Kidney (tissue), 14 donors: Measurements from ENCODE around the gene C1QTNF9. TPM values are rescaled to one million over a fixed set of nuclear protein-coding genes. Genes with fewer than 3 reads are reported as not detected.
"Not testable (repeated sequence)": the region's sequence is repeated elsewhere in the genome, so short reads cannot be mapped to it uniquely, and the experiment has no call there.

Experiments
- DNase-seq, 5 donors: peaks; one replicate each; pipeline ENCODE4 v3.0.0-alpha.2; 2013 to 2020
- FAIRE-seq: peaks from 2 replicates; lab custom pipeline; 2012; peaks lifted over from hg19 to GRCh38; lab: Jason Lieb, UNC
- H3K27ac ChIP-seq, 2 donors: one replicate each; pipeline ENCODE4 v1.7.0; 2013; ENCODE audit warnings: low read depth in 2 of 2, low read length in 2 of 2, inconsistent platforms in 1 of 2
- H3K27me3 ChIP-seq: one replicate; pipeline ENCODE4 v1.7.1; 2013; ENCODE audit warnings: low read length, inconsistent platforms; ENCODE audit not compliant: control insufficient read depth, insufficient read depth
- H3K36me3 ChIP-seq, 3 donors: one replicate each; pipeline versions ENCODE4 v1.7.0 to v1.7.1; 2013; ENCODE audit warnings: low read length in 3 of 3, control low read depth in 1 of 3, inconsistent platforms in 1 of 3; ENCODE audit not compliant: insufficient read depth in 3 of 3, control insufficient read depth in 2 of 3
- H3K4me1 ChIP-seq, 3 donors: one replicate each; pipeline versions ENCODE4 v1.7.0 to v1.7.1; 2013; ENCODE audit warnings: low read length in 3 of 3, inconsistent platforms in 1 of 3, low read depth in 1 of 3; ENCODE audit not compliant: control insufficient read depth in 2 of 3, insufficient read depth in 2 of 3
- H3K4me3 ChIP-seq, 3 donors: one replicate each; pipeline versions ENCODE4 v1.7.0 to v1.8.1; 2013; ENCODE audit warnings: low read length in 3 of 3, control low read depth in 1 of 3, inconsistent platforms in 1 of 3
- H3K9ac ChIP-seq, 3 donors: one replicate each; pipeline versions ENCODE4 v1.7.0 to v1.7.1; 2013; ENCODE audit warnings: low read length in 3 of 3, control low read depth in 1 of 3, inconsistent platforms in 1 of 3
- H3K9me3 ChIP-seq, 3 donors: one replicate each; pipeline versions ENCODE4 v1.7.0 to v1.7.1; 2013; ENCODE audit warnings: low read length in 3 of 3, control low read depth in 1 of 3, inconsistent platforms in 1 of 3; ENCODE audit not compliant: control insufficient read depth in 2 of 3, insufficient read depth in 1 of 3
- intact Hi-C: fragments of 100-400 bp; cut with DNase I; formaldehyde crosslinking; loops from one replicate; pipeline ENCODE4 v1.11.1; 2022
- polyA plus RNA-seq: library from polyadenylated mRNA; stranded (reverse); fragments of 350-450 nt; fragmentation: Illumina TruSeq; extraction: RNeasy Lipid Tissue Mini Kit (QIAGEN cat#74804); gene quantifications from one replicate; pipeline ENCODE4 v1.2.3, GENCODE V29; 2014; ENCODE audit warnings: low read depth, low replicate concordance; ENCODE audit not compliant: insufficient read depth
- total RNA-seq: library from RNA; stranded (reverse); fragmentation: NEBNext Ultra II Directional; extraction: Animal tissue kit (Norgen Biotek cat#: 25700); gene quantifications from one replicate; pipeline ENCODE4 v1.2.1, GENCODE V29; 2021
- TF ChIP-seq, protein P1 (sequence below): IDR thresholded peaks from 3 replicates; pipeline ENCODE4 v1.5.1; 2012; ENCODE audit warnings: mild to moderate bottlenecking, moderate library complexity, borderline replicate concordance; ENCODE audit not compliant: insufficient read depth; ENCODE audit errors: extremely low read depth
- donor health status: control.
- donor health status: control.
- donor health status: control.
- donor health status: control.
- donor health status: control.
- donor health status: DM: yes; HTN: yes; CAD: no.
- donor health status: Normal renal cell carcinoma (clear cell type).

The C1QTNF9 gene
- total and polyA plus RNA-seq, 2 donors from 2014 or later = 0.25 TPM; not detected in 1

DNA sequence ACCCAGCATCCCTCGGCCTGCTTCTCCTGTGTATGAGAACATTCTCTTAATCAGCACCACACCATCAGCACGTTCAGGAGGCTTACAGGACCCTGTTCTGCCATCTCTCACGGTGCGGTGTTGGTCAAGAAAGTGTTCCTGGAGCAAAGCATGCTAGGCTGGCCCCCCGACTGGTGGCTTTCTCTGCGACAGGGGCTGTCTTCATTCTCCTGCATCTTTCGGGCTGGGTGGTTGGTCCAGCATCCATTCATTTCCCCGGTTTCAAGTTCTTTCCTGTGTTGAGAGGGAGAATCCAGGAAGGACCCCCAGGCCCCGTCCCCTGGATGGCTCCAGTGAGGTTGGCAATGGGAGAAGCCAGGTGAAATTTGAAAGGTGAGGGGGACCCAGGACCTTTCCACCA lies 55.8 kb downstream of the C1QTNF9 start:
- intact Hi-C loops = no loop called here
- no peak for FAIRE-seq
- TF ChIP-seq, protein P1, sequence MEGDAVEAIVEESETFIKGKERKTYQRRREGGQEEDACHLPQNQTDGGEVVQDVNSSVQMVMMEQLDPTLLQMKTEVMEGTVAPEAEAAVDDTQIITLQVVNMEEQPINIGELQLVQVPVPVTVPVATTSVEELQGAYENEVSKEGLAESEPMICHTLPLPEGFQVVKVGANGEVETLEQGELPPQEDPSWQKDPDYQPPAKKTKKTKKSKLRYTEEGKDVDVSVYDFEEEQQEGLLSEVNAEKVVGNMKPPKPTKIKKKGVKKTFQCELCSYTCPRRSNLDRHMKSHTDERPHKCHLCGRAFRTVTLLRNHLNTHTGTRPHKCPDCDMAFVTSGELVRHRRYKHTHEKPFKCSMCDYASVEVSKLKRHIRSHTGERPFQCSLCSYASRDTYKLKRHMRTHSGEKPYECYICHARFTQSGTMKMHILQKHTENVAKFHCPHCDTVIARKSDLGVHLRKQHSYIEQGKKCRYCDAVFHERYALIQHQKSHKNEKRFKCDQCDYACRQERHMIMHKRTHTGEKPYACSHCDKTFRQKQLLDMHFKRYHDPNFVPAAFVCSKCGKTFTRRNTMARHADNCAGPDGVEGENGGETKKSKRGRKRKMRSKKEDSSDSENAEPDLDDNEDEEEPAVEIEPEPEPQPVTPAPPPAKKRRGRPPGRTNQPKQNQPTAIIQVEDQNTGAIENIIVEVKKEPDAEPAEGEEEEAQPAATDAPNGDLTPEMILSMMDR = no peak

DNA sequence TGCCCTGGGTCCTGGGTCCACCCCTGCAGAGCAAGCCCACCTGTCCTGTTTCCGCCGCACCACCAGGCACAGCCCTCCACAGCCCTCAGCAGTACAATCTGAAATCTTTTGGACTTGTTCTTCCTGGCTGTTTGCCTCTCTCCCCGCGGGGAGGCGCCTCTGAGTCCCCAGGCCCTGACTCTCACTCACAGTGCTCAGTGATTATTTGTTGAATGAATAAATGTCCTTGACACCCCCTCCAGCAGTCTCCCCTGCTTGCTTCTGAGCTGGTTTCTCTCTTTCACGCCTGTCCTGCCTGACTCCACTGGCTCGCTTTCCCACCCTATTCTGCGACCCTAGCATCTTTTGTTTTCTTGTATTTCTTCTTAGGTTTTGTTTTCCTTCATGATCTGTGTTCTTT lies 56.9 kb downstream of the C1QTNF9 start:
- H3K4me3 ChIP-seq, DNase-seq, H3K4me1 ChIP-seq, FAIRE-seq, H3K36me3 ChIP-seq, intact Hi-C loops, H3K27ac ChIP-seq, H3K9me3 ChIP-seq, H3K9ac ChIP-seq, H3K27me3 ChIP-seq: not testable (repeated sequence)

More for the DNA sequence above, 55.8 kb downstream of the C1QTNF9 start:
- H3K9ac ChIP-seq = no peak overlapping the region
- H3K4me1 ChIP-seq = peaks cover 0 to 2% (median 0%) of the 10 kb centered on the region in 3 donors
- no peaks in the 10 kb centered on the region for H3K9me3 ChIP-seq
- no peak for DNase-seq
- no peaks in the 10 kb centered on the region for H3K36me3 ChIP-seq
- H3K4me3 ChIP-seq = no peak overlapping the region
- no peaks in the 10 kb centered on the region for H3K27me3 ChIP-seq
- H3K27ac ChIP-seq = no peak overlapping the region

DNA sequence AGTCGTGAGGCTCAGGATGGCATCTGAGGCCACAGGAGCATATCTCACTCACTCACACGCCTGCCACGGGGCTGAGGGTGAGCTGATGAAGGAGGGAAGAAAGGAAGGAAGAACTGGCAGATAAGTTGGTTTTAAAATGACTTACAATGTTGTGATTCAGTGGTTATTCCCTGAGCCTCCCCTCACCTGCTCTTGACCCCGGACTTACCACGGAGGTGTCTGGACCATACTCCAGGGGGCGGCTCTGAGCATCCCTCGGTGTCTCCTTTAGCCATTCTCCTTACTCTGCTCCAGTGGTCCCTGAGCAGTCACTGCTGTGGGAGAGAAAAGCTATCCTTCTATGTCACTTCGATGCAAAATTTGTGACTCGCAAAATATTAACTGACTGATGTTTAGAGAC lies 61.9 kb downstream of the C1QTNF9 start:
- H3K9ac ChIP-seq, H3K4me1 ChIP-seq, H3K27me3 ChIP-seq, H3K4me3 ChIP-seq, H3K27ac ChIP-seq, H3K9me3 ChIP-seq, H3K36me3 ChIP-seq, intact Hi-C loops, FAIRE-seq: not testable (repeated sequence)
- peak in 1 of 5 donors; percentile 3 for DNase-seq

Other genes starting within 250 kb of the C1QTNF9 start
- 69.2 TPM for gene SPATA13, start 148.9 kb upstream of the C1QTNF9 start, total RNA-seq
- gene SPATA13, start 148.9 kb upstream of the C1QTNF9 start, polyA plus RNA-seq = 12.3 TPM
- 95.1 TPM for gene PARP4, start 203.2 kb downstream of the C1QTNF9 start, total RNA-seq
- gene PARP4, start 203.2 kb downstream of the C1QTNF9 start, polyA plus RNA-seq = 13.9 TPM